ENCODE data around the gene GON4L.
"Not testable (repeated sequence)": the region's sequence is repeated elsewhere in the genome, so short reads cannot be mapped to it uniquely, and the experiment has no call there.

Gene GON4L

DNA sequence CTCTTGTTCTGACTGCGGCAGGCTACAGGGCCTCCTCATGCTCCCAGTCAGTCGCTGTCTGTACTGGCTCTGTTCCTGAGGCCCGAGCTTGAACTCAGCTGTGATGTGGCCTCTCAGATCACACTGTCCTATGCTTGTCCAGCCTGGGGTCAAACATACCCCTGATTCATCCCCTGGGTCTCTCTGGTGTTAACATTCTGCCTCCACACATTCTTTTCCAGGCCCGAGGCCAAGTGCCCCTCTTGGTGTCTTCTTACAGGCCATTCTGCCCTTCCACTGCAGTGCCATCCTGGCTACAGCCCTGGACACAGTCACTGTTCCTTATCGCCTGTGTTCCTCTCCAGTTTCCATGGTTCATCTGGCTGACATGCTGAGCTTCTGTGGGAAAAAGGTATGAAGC is 108.9 kb downstream of the GON4L start:
- no CpG with 5 or more reads among the region's 5 CpGs for WGBS (ENCODE audit: insufficient coverage, insufficient read length)
- DNase-seq (ENCODE audit: low read depth, low spot score); H3K4me1 ChIP-seq (ENCODE audit: control insufficient read depth, insufficient read depth, low read length); H3K9me3 ChIP-seq (ENCODE audit: control insufficient read depth, insufficient read depth, low read length); H3K36me3 ChIP-seq (ENCODE audit: control insufficient read depth, insufficient read depth, low read length); H3K27ac ChIP-seq (ENCODE audit: low read length); H3K27me3 ChIP-seq (ENCODE audit: control insufficient read depth, insufficient read depth, low read length); H3K4me3 ChIP-seq (ENCODE audit: low read length): not testable (repeated sequence)

GRCh38 chr1:155747586-155747985 is 109.4 kb downstream of the GON4L start:
- H3K36me3 ChIP-seq (ENCODE audit: control insufficient read depth, insufficient read depth, low read length); H3K4me3 ChIP-seq (ENCODE audit: low read length): not testable (repeated sequence)
- no CpG with 5 or more reads among the region's 12 CpGs for WGBS (ENCODE audit: insufficient coverage, insufficient read length)

GRCh38 chr1:155745284-155746228 is 111.5 kb downstream of the GON4L start:
- not testable (repeated sequence) for H3K27ac ChIP-seq (ENCODE audit: low read length); H3K36me3 ChIP-seq (ENCODE audit: control insufficient read depth, insufficient read depth, low read length); H3K4me1 ChIP-seq (ENCODE audit: control insufficient read depth, insufficient read depth, low read length); H3K9me3 ChIP-seq (ENCODE audit: control insufficient read depth, insufficient read depth, low read length); H3K27me3 ChIP-seq (ENCODE audit: control insufficient read depth, insufficient read depth, low read length)
- peak; percentile 85 for DNase-seq (ENCODE audit: low read depth, low spot score)
- peak overlapping the region; percentile 65; the same call in 1 of the 2 replicates for H3K4me3 ChIP-seq (ENCODE audit: low read length)
- WGBS (ENCODE audit: insufficient coverage, insufficient read length): no CpG with 5 or more reads among the region's 77 CpGs

More at GRCh38 chr1:155747586-155747985, 109.4 kb downstream of the GON4L start:
- H3K4me1 ChIP-seq (ENCODE audit: control insufficient read depth, insufficient read depth, low read length); H3K27ac ChIP-seq (ENCODE audit: low read length); DNase-seq (ENCODE audit: low read depth, low spot score); H3K27me3 ChIP-seq (ENCODE audit: control insufficient read depth, insufficient read depth, low read length); H3K9me3 ChIP-seq (ENCODE audit: control insufficient read depth, insufficient read depth, low read length): not testable (repeated sequence)

DNA sequence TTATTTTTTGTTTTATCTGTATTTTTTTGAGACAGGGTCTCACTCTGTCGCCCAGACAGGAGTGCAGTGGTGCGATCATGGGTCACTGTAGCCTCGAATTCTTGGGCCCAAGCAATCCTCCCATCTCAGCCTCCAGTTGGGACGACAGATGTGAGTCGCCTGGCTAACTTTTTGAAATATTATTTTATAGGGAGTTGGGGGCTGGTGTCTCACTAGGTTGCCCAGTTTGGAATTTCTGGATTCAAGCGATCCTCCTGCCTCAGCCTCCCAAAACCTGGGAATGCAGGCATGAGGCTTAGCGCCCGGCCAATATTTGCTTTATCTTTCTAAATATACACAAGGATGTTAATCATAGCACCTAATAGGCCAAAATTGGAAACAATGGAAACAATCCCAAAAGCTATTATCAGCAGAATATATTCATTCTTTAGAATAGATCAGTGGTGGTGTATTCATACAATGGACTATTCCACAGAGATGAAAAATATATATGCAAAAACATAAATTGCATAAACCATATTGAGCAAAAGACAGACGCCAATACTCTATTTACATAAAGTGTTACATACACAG is 112.2 kb downstream of the GON4L start:
- no peaks in the 10 kb centered on the region for H3K36me3 ChIP-seq (ENCODE audit: control insufficient read depth, insufficient read depth, low read length)
- WGBS (ENCODE audit: insufficient coverage, insufficient read length): no CpG with 5 or more reads among the region's 9 CpGs
- H3K27ac ChIP-seq (ENCODE audit: low read length): no peak overlapping the region
- H3K4me3 ChIP-seq (ENCODE audit: low read length): peak overlapping the region; percentile 65; the same call in 1 of the 2 replicates
- no peak for DNase-seq (ENCODE audit: low read depth, low spot score)
- H3K4me1 ChIP-seq (ENCODE audit: control insufficient read depth, insufficient read depth, low read length): no peaks in the 10 kb centered on the region
- no peaks in the 10 kb centered on the region for H3K27me3 ChIP-seq (ENCODE audit: control insufficient read depth, insufficient read depth, low read length)
- no peaks in the 10 kb centered on the region for H3K9me3 ChIP-seq (ENCODE audit: control insufficient read depth, insufficient read depth, low read length)

DNA sequence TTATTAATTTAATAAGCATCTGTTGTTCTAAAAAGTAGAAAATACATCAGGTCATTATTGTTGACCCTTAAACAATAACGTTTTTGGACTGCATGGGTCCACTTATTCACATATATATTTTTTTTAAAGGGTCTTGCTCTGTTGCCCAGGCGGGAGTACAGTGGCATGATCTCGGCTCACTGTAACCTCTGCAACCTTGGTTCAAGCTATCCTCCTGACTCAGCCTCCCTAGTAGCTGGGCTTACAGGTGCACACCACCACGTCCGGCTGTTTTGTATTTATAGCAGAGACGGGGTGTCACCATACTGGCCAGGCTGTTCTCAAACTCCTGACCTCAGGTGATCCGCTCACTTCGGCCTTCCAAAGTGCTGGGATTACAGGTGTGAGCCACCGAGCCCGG is 115.1 kb downstream of the GON4L start:
- WGBS (ENCODE audit: insufficient coverage, insufficient read length): no CpG with 5 or more reads among the region's 10 CpGs
- Histone ChIP-seq H3K9me3 (ENCODE audit: control insufficient read depth, insufficient read depth, low read length) (no peaks in the 10 kb centered on the region), H3K4me1 (ENCODE audit: control insufficient read depth, insufficient read depth, low read length) (no peaks in the 10 kb centered on the region), H3K36me3 (ENCODE audit: control insufficient read depth, insufficient read depth, low read length) (peaks cover 8% of the 10 kb centered on the region; the same call in 1 of the 2 replicates), H3K27ac (ENCODE audit: low read length) (no peak overlapping the region), H3K4me3 (ENCODE audit: low read length) (no peak overlapping the region), H3K27me3 (ENCODE audit: control insufficient read depth, insufficient read depth, low read length) (no peaks in the 10 kb centered on the region)
- DNase-seq (ENCODE audit: low read depth, low spot score): no peak

DNA sequence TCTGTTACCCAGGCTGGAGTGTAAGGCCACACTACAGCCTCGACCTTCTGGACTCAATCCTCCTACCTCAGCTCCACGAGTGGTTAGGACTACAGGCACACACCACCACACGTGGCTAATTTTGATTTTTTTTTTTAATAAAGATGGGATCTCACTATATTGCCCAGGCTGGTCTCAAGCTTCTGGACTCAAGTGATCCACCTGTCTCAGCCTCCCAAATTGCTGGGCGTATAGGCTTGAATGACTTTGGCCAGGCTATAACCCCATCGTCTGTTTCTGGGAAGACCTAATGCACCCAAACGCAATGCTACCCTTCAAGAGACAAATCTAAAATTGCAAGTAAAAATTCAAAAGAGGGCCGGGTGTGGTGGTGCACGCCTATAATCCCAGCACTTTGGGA is 116.0 kb downstream of the GON4L start:
- Histone ChIP-seq H3K4me1 (ENCODE audit: control insufficient read depth, insufficient read depth, low read length) (no peaks in the 10 kb centered on the region), H3K4me3 (ENCODE audit: low read length) (no peak overlapping the region), H3K27me3 (ENCODE audit: control insufficient read depth, insufficient read depth, low read length) (no peaks in the 10 kb centered on the region; the same call in 1 of the 2 replicates), H3K9me3 (ENCODE audit: control insufficient read depth, insufficient read depth, low read length) (no peaks in the 10 kb centered on the region), H3K36me3 (ENCODE audit: control insufficient read depth, insufficient read depth, low read length) (peaks cover 14% of the 10 kb centered on the region; the same call in 1 of the 2 replicates), H3K27ac (ENCODE audit: low read length) (no peak overlapping the region)
- no peak for DNase-seq (ENCODE audit: low read depth, low spot score)
- no CpG with 5 or more reads among the region's 8 CpGs for WGBS (ENCODE audit: insufficient coverage, insufficient read length)

GRCh38 chr1:155729031-155729898 is 127.7 kb downstream of the GON4L start:
- Histone ChIP-seq H3K36me3 (ENCODE audit: control insufficient read depth, insufficient read depth, low read length) (peaks cover 15% of the 10 kb centered on the region; the same call in 1 of the 2 replicates), H3K27ac (ENCODE audit: low read length) (no peak overlapping the region), H3K9me3 (ENCODE audit: control insufficient read depth, insufficient read depth, low read length) (no peaks in the 10 kb centered on the region; the same call in 1 of the 2 replicates), H3K4me3 (ENCODE audit: low read length) (no peak overlapping the region), H3K27me3 (ENCODE audit: control insufficient read depth, insufficient read depth, low read length) (no peaks in the 10 kb centered on the region), H3K4me1 (ENCODE audit: control insufficient read depth, insufficient read depth, low read length) (no peaks in the 10 kb centered on the region)
- peak; percentile 37 for DNase-seq (ENCODE audit: low read depth, low spot score)
- WGBS (ENCODE audit: insufficient coverage, insufficient read length): no CpG with 5 or more reads among the region's 12 CpGs

DNA sequence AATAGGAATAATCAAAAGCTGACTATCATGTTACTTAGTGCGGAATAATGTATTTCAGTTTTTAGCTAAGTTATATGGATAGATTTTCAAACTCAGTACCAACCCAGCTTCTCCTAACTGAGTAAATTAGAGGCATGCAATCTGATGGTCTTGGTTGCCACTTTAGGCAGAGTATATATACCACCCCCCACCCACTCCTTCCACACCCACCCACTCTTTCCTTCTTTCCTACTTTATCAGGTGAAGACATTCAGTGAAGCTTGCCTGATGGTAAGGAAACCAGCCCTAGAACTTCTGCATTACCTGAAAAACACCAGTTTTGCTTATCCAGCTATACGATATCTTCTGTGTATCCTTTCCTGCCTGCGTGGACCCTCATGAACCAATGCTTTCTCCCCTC is 131.9 kb downstream of the GON4L start:
- DNase-seq (ENCODE audit: low read depth, low spot score): no peak
- no CpG with 5 or more reads among the region's 3 CpGs for WGBS (ENCODE audit: insufficient coverage, insufficient read length)
- no peaks in the 10 kb centered on the region for H3K9me3 ChIP-seq (ENCODE audit: control insufficient read depth, insufficient read depth, low read length)
- no peaks in the 10 kb centered on the region; the same call in 1 of the 2 replicates for H3K4me1 ChIP-seq (ENCODE audit: control insufficient read depth, insufficient read depth, low read length)
- no peaks in the 10 kb centered on the region for H3K27me3 ChIP-seq (ENCODE audit: control insufficient read depth, insufficient read depth, low read length)
- no peak overlapping the region for H3K27ac ChIP-seq (ENCODE audit: low read length)
- H3K4me3 ChIP-seq (ENCODE audit: low read length): no peak overlapping the region
- H3K36me3 ChIP-seq (ENCODE audit: control insufficient read depth, insufficient read depth, low read length): peaks cover 9% of the 10 kb centered on the region; the same call in 1 of the 2 replicates

DNA sequence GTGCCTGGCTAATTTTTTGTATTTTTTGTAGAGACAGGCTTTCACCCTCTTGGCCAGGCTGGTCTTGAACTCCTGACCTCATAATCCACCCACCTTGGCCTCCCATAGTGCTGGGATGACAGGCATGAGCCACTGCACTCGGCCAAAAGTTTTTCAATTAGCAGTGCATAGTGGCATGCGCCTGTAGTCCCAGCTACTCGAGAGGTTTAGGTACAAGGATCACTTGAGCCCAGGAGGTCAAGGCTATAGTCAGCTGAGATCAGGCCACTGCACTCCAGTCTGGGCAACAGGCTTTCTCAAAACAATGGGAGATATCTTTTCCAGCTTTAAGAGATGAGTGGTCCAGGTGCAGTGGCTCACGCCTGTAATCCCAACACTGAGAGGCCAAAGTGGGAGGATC is 137.3 kb downstream of the GON4L start:
- no peak for DNase-seq (ENCODE audit: low read depth, low spot score)
- no CpG with 5 or more reads among the region's 4 CpGs for WGBS (ENCODE audit: insufficient coverage, insufficient read length)
- no peaks in the 10 kb centered on the region; the same call in 1 of the 2 replicates for H3K4me1 ChIP-seq (ENCODE audit: control insufficient read depth, insufficient read depth, low read length)
- H3K36me3 ChIP-seq (ENCODE audit: control insufficient read depth, insufficient read depth, low read length): no peaks in the 10 kb centered on the region; the same call in 1 of the 2 replicates
- H3K9me3 ChIP-seq (ENCODE audit: control insufficient read depth, insufficient read depth, low read length): no peaks in the 10 kb centered on the region
- H3K27me3 ChIP-seq (ENCODE audit: control insufficient read depth, insufficient read depth, low read length): no peaks in the 10 kb centered on the region
- H3K4me3 ChIP-seq (ENCODE audit: low read length): no peak overlapping the region
- no peak overlapping the region for H3K27ac ChIP-seq (ENCODE audit: low read length)

- H3K4me1 ChIP-seq (ENCODE audit: control insufficient read depth, insufficient read depth, low read length); H3K27ac ChIP-seq (ENCODE audit: low read length); DNase-seq (ENCODE audit: low read depth, low spot score); H3K9me3 ChIP-seq (ENCODE audit: control insufficient read depth, insufficient read depth, low read length); H3K36me3 ChIP-seq (ENCODE audit: control insufficient read depth, insufficient read depth, low read length); H3K4me3 ChIP-seq (ENCODE audit: low read length); H3K27me3 ChIP-seq (ENCODE audit: control insufficient read depth, insufficient read depth, low read length): not testable (repeated sequence)
- no CpG with 5 or more reads among the region's 6 CpGs for WGBS (ENCODE audit: insufficient coverage, insufficient read length)
These were observed 138.4 kb downstream of the GON4L start for GRCh38 chr1:155718524-155719115.

Data from iPS DF 6.9 (cell line).